Activated CD8-positive, alpha-beta memory T cell treated with anti-CD3 and anti-CD28 coated beads, Interleukin-2, amount 50 U/mL, for 48 hours (primary cell): ENCODE measurements around the gene TMEM132A.
"Not testable (repeated sequence)": the region's sequence is repeated elsewhere in the genome, so short reads cannot be mapped to it uniquely, and the experiment has no call there.

ENCODE experiments used
- DNase-seq: peaks from one replicate; pipeline ENCODE4 v3.0.0-alpha.2; 2020

The TMEM132A gene

GRCh38 chr11:60964801-60965200 lies 40.5 kb downstream of the TMEM132A start:
- no peak for DNase-seq

GRCh38 chr11:60966890-60967289 lies 42.6 kb downstream of the TMEM132A start:
- DNase-seq = no peak

- no peak for DNase-seq
Observed at GRCh38 chr11:60968223-60968622, 44.0 kb downstream of the TMEM132A start.

- peak; percentile 90 for DNase-seq
Observed at GRCh38 chr11:60970369-60970774, 46.1 kb downstream of the TMEM132A start.

GRCh38 chr11:60970890-60971289 lies 46.6 kb downstream of the TMEM132A start:
- DNase-seq = no peak

- no peak for DNase-seq
Observed at GRCh38 chr11:60971520-60971919, 47.3 kb downstream of the TMEM132A start, which contains the start of gene CD6. Gene CD6 (plus strand): TSS chr11:60971680. CDS start chr11:60971866, 186 bp downstream.

GRCh38 chr11:60972182-60973030 lies 48.1 kb downstream of the TMEM132A start:
- no peak for DNase-seq

GRCh38 chr11:60973699-60974098 lies 49.4 kb downstream of the TMEM132A start:
- DNase-seq = no peak

GRCh38 chr11:60974316-60974715 lies 50.1 kb downstream of the TMEM132A start:
- not testable (repeated sequence) for DNase-seq

- DNase-seq = no peak
Observed at GRCh38 chr11:60974726-60975125, 50.5 kb downstream of the TMEM132A start.

- DNase-seq = no peak
Observed at GRCh38 chr11:60977224-60977623, 53.0 kb downstream of the TMEM132A start.

GRCh38 chr11:60977836-60978235 lies 53.6 kb downstream of the TMEM132A start:
- no peak for DNase-seq

GRCh38 chr11:60978546-60979380 lies 54.5 kb downstream of the TMEM132A start:
- DNase-seq = peak; percentile 88

GRCh38 chr11:60981515-60981914 lies 57.3 kb downstream of the TMEM132A start:
- DNase-seq = no peak

GRCh38 chr11:60982184-60982583 lies 57.9 kb downstream of the TMEM132A start:
- no peak for DNase-seq

GRCh38 chr11:60984149-60984548 lies 59.9 kb downstream of the TMEM132A start:
- DNase-seq = no peak

GRCh38 chr11:60984636-60985035 lies 60.4 kb downstream of the TMEM132A start:
- no peak for DNase-seq

GRCh38 chr11:60985501-60985900 lies 61.2 kb downstream of the TMEM132A start:
- DNase-seq = no peak

GRCh38 chr11:60985991-60986915 lies 62.0 kb downstream of the TMEM132A start:
- peak; percentile 88 for DNase-seq
